Astrocyte (in vitro differentiated cells and primary cell): ENCODE measurements around the gene EDN2. TPM values are rescaled to one million over a fixed set of nuclear protein-coding genes. Genes with fewer than 3 reads are reported as not detected.

Source experiments
- DNase-seq: peaks from one replicate; pipeline ENCODE4 v3.0.0-alpha.2; 2010; ENCODE audit warnings: low read depth
- FAIRE-seq: peaks from 2 replicates; lab custom pipeline; 2011; peaks lifted over from hg19 to GRCh38; lab: Jason Lieb, UNC
- H2AFZ ChIP-seq: 2 replicates; pipeline ENCODE4 v1.6.0; 2012; ENCODE audit warnings: low read depth, low read length, inconsistent platforms
- H3K27ac ChIP-seq: 2 replicates; pipeline ENCODE4 v1.5.1; 2011; ENCODE audit warnings: low read depth, low read length, inconsistent platforms
- H3K27me3 ChIP-seq: 2 replicates; pipeline ENCODE4 v1.6.0; 2011; ENCODE audit warnings: low read length, inconsistent platforms; ENCODE audit not compliant: insufficient read depth
- H3K36me3 ChIP-seq: 2 replicates; pipeline ENCODE4 v1.5.1; 2011; ENCODE audit warnings: low read length, inconsistent platforms; ENCODE audit not compliant: insufficient read depth
- H3K4me1 ChIP-seq: 2 replicates; pipeline ENCODE4 v1.5.1; 2011; ENCODE audit warnings: low read length, inconsistent platforms; ENCODE audit not compliant: insufficient read depth
- H3K4me2 ChIP-seq: 2 replicates; pipeline ENCODE4 v1.6.0; 2012; ENCODE audit warnings: low read length, inconsistent platforms
- H3K4me3 ChIP-seq: 2 replicates; pipeline ENCODE4 v1.5.1; 2011; ENCODE audit warnings: low read depth, mild to moderate bottlenecking, low read length, inconsistent platforms; ENCODE audit not compliant: insufficient read depth
- H3K79me2 ChIP-seq: 2 replicates; pipeline ENCODE4 v1.6.0; 2012; ENCODE audit warnings: mild to moderate bottlenecking, low read length, inconsistent platforms; ENCODE audit not compliant: insufficient read depth
- H3K9ac ChIP-seq: 2 replicates; pipeline ENCODE4 v1.6.0; 2012; ENCODE audit warnings: mild to moderate bottlenecking, low read length, inconsistent platforms
- H3K9me3 ChIP-seq: 2 replicates; pipeline ENCODE4 v1.5.1; 2012; ENCODE audit warnings: low read depth, mild to moderate bottlenecking, low read length, inconsistent platforms; ENCODE audit not compliant: insufficient read depth
- H4K20me1 ChIP-seq: 2 replicates; pipeline ENCODE4 v1.6.0; 2012; ENCODE audit warnings: low read length, inconsistent platforms; ENCODE audit not compliant: insufficient read depth
- H3K27ac Mint-ChIP-seq: one replicate; pipeline ENCODE4 v1.8.0; 2021; ENCODE audit warnings: mild to moderate bottlenecking, mixed read lengths; ENCODE audit not compliant: unreplicated experiment
- H3K27me3 Mint-ChIP-seq: one replicate; pipeline ENCODE4 v1.8.0; 2021; ENCODE audit warnings: low read depth, mixed read lengths; ENCODE audit not compliant: unreplicated experiment
- H3K36me3 Mint-ChIP-seq: one replicate; pipeline ENCODE4 v1.8.0; 2021; ENCODE audit warnings: low read depth, mixed read lengths; ENCODE audit not compliant: unreplicated experiment
- H3K4me1 Mint-ChIP-seq: one replicate; pipeline ENCODE4 v1.8.0; 2021; ENCODE audit warnings: low read depth, mixed read lengths; ENCODE audit not compliant: unreplicated experiment
- H3K4me3 Mint-ChIP-seq: one replicate; pipeline ENCODE4 v1.8.0; 2021; ENCODE audit warnings: mild to moderate bottlenecking, moderate library complexity, mixed read lengths; ENCODE audit not compliant: unreplicated experiment
- H3K9me3 Mint-ChIP-seq: one replicate; pipeline ENCODE4 v1.8.0; 2021; ENCODE audit warnings: mild to moderate bottlenecking, mixed read lengths; ENCODE audit not compliant: unreplicated experiment
- CTCF ChIP-seq: IDR thresholded peaks from 2 replicates; pipeline ENCODE4 v1.5.1; 2011; ENCODE audit warnings: low read depth, mild to moderate bottlenecking, inconsistent platforms, low read length, moderate library complexity; ENCODE audit not compliant: insufficient read depth
- EZH2 ChIP-seq: IDR thresholded peaks from 2 replicates; pipeline ENCODE4 v1.6.1; 2012; ENCODE audit warnings: mild to moderate bottlenecking, low read length, inconsistent platforms; ENCODE audit not compliant: insufficient read depth
- total RNA-seq: library from RNA; stranded (reverse); gene quantifications from 2 replicates; pipeline ENCODE4 v1.2.1, GENCODE V29; 2021

EDN2 gene
- total RNA-seq, 1 donor from 2014 or later: 0.45 TPM

- H3K36me3 Mint-ChIP-seq: no peaks in the 10 kb centered on the region
- H3K4me3 Mint-ChIP-seq: no peak overlapping the region
- H3K4me2 ChIP-seq: no peak overlapping the region
- H3K27me3 ChIP-seq: no peaks in the 10 kb centered on the region
- H3K79me2 ChIP-seq: no peaks in the 10 kb centered on the region
- H3K9ac ChIP-seq: no peak overlapping the region
- H2AFZ ChIP-seq: no peak overlapping the region
- H4K20me1 ChIP-seq: no peaks in the 10 kb centered on the region
- no peak overlapping the region for H3K27ac Mint-ChIP-seq
- no peaks in the 10 kb centered on the region for H3K36me3 ChIP-seq
- TF ChIP-seq CTCF (no peak), EZH2 (no peak)
- no peak for DNase-seq
- no peak overlapping the region for H3K27ac ChIP-seq
- H3K9me3 ChIP-seq: no peaks in the 10 kb centered on the region
- H3K4me1 ChIP-seq: peaks cover 27% of the 10 kb centered on the region
- FAIRE-seq: no peak
- H3K4me3 ChIP-seq: no peak overlapping the region
- peaks cover 27% of the 10 kb centered on the region for H3K27me3 Mint-ChIP-seq
- H3K9me3 Mint-ChIP-seq: no peaks in the 10 kb centered on the region
- peaks cover 21% of the 10 kb centered on the region for H3K4me1 Mint-ChIP-seq
Observed at GRCh38 chr1:41429641-41430035, 54.8 kb downstream of the EDN2 start.

Other genes with a start within 250 kb of the EDN2 start
- gene SCMH1, start 242.4 kb downstream of the EDN2 start, total RNA-seq: 18.0 and 18.4 TPM in 2 replicates
- 1.2 TPM in 2 replicates for gene FOXO6, start 123.2 kb downstream of the EDN2 start, total RNA-seq